ENCODE data around the gene DDX5.

The DDX5 gene

DNA sequence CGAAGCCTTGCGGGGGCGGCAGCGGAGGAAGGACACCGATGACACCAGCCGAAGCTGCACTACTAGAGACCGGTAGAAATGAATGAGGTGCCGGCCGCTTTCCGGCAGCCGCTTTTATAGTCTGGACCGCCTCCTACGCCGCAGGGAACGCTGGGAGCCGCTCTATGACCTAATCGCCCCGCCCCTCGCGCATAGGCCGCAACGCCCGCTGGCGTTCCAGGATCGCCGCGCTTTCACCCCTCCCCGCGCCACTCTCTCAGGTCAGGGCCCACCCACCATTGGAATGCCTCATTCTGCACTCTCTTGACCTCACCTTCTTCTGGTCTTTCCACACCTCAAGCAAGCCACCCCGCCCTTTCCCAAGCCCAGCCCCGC is at the start of gene DDX5:
Gene DDX5 (minus strand): TSS at position 89 of the 375 bp plus-strand sequence. CDS start 170 bp downstream, outside the sequence.
- peak; percentile 80 for DNase-seq (ENCODE audit: low read depth)

DNA sequence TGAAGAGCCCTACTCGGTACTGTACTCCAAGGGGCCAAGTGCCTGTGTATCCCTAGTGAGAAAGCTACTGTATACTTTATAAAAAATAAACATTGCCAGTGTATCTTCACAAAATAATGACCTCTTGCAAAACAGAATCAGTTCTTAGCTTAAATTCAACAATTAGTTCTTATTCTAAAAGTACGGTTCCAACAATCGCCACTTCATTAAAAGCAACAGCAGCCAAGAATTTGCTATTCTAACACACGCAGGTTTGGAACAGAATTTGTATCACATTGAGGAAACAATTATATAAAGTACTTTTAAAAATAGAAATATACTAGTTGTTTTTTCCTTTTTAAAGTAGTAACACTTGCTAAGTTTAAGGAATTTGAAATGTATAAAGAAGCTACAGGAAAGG is 49.2 kb upstream of the DDX5 start:
- DNase-seq (ENCODE audit: low read depth) = no peak

DNA sequence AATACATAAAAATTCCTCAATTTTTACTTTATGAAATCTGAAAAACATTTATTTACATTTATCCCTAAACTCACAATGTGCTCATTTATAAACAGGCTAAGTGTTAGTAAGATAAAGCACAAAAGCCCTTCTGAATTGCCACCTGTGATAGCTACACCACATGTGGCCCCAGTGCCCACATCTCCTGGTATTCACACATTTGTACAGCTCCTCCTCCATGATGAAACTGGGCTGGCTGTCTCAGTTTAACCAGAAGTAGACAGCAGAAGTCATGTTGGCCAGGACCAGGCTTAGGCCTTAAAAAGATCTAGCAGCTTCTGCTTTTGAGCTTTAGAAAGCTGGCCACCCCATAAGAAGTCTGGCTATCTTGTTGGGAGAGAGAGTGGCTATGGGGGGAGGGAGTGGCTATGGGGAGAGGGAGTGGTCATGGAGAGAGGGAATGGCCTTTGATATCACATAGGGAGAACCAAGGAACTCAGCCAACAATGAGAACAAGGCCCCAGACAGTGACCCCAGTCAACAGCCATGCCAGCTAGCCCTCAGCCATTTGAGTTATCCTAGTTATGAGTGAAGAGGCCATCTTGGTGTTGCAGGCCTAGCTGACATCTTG is 48.0 kb upstream of the DDX5 start:
- DNase-seq (ENCODE audit: low read depth) = no peak

DNA sequence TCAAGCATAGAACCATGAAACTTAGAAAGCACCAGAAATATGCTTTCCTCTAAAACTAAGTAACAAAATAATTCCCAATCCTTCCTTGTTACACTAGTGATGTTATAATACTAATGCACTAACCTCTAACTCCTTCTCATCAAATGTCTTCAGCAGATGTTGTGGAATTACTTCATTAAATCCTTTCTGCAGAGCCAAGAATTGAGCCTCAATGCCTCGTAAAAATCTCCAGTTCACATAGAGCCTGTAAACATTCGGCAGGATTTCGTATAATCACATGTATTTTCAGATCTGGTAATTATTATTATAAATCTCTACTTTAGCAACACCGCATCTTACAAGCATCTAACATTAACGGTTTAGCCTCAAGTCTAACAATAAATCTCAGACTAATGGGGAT is 45.4 kb upstream of the DDX5 start:
- DNase-seq (ENCODE audit: low read depth) = no peak

DNA sequence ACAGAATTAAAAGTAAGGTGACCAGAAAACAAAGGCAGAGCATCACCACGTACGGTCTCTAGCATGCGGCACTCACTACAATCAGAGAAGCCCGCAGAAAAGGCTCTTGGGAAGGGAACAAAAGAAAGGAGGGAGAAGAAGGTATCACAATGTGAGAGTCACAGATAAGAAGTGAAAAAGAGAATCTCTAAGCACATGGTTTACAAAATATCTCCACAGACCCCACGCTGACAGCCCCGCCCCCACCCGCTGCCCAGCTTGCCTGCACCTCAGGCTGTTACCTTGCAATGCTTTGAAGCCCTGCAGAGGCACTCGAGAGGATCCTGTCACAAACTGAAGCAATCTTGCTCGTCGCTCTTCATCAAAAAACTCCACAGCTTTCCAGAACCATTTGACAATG is 41.2 kb upstream of the DDX5 start:
- DNase-seq (ENCODE audit: low read depth) = no peak

DNA sequence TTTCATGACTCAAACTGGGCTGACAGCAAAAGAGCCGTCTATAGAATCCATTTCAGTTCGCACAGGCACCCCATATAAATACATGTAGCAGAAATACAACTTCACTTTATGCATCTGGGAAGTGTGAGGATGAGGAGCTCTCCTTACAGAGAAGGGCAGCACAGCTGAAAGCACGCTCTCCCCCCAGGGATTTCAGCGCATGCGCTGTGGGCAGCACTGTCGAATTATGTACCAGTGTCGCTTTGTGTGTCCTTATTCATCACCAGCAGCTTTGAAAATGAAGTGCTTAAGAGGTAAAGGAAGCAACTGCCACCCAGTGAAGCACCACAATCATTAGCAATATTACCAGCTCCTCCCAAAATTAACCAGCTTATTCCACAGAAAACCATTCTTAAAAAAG is 40.6 kb upstream of the DDX5 start:
- no peak for DNase-seq (ENCODE audit: low read depth)

DNA sequence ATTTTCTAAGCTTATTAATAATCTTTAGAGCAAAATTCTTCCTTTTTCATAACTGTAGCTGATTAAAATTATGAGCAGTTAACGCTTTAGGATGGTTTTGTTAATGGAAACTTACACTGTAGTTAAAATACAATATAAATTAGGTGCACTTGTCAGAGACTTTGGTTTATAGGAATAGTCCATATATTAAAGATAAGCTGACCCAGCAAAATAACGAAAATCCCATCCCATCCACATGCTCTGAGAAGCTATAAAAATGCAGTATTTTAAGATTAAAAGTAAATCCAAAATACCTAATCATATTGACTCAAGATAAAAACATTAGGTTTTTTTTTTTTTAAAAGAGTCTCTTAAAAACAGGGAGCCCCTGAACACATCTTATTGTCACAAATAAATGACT is 38.7 kb upstream of the DDX5 start:
- DNase-seq (ENCODE audit: low read depth) = no peak

DNA sequence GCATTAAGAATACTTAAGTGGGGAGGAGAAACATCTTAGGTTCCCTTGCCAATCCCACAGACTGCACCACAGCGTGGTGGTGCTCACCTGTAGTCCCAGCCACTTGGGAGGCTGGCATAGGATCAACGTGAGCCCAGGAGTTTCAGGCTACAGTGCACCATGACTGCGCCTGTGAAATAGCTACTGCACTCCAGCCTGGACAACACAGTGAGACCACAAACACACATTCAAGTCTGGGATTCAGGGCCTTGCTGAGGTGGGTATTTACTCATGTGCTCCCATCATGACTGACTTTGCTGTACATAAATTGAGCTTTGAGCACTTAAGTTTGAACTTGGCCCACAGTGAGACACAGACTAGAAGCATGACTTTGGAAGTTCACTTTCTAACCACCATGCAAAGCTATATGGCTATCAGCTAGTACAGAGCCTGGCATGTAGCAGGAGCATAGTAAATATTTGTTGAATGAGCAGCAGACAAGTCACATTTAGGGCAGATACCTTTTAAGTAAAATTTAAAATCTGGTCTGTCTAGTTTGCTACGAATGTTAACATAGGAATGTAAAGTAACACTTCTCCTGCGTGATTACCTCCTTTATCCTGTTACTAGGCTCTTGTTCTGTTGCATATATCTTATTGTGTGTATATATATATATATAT is 34.2 kb upstream of the DDX5 start:
- no peak for DNase-seq (ENCODE audit: low read depth)

DNA sequence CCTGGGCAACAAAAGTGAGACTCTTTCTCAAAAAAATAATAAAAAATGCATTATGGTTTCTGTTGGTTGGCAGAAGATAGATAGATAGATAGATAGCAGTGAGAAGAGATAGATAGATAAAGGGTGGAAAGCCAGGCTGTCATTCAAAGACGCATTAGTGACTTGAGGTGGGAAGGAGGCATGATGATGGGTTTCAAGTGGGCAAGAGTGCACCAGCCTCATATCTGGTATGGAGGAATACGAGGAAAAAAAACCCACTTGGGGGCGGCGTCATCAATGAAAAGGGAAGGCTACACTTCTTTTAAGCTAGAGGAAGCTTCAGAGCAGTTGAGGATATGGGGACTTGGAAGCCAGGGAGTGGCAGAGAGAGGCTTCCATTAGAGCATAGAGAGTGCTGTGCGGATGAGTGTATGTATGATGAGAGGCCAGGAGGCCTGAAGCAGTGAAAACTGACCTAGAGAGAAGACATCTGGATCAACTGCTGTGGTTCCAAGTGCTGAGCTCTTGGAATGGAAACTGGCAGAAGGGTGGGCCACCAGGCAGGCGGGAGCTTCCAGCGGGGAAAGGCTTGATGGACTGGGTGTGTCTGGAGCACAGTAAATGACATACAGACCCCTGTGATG is 32.5 kb upstream of the DDX5 start:
- no peak for DNase-seq (ENCODE audit: low read depth)

DNA sequence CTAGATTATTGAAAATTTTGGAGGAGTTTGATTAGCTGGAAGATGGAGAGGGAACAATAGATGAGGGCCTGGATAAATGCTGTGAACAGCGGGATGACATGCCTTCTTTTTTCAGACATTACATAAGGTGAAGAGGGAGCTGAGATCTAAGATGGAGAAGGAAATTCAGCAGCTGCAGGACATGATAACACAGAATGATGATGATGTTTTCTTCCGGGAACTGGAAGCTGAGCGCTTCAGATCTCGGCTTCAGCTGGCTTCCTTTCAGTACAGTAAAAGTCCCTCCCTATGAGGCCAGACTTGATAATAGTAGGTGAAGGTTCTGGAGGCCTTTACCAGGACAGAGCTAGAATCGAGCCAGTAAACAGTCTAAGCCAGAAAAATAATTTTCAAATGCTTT is 31.4 kb upstream of the DDX5 start:
- no peak for DNase-seq (ENCODE audit: low read depth)

DNA sequence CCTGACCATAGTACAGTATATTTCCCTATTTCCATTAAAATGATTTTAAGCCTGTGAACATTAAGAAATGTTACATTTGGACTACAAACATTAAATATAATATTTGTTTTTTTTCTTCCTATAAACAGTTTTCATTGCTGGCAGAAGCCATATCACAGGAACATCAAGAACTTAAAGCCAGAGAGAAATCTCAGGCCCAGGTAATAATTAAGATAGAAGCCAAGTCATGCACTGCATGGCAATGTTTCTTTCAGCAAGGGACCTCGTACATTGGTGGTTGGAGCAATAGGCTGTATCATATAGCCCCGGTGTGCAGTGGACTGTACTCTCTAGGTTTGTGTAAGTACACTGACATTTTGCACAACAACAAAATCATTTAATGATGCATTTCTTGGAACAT is 30.8 kb upstream of the DDX5 start:
- no peak for DNase-seq (ENCODE audit: low read depth)

DNA sequence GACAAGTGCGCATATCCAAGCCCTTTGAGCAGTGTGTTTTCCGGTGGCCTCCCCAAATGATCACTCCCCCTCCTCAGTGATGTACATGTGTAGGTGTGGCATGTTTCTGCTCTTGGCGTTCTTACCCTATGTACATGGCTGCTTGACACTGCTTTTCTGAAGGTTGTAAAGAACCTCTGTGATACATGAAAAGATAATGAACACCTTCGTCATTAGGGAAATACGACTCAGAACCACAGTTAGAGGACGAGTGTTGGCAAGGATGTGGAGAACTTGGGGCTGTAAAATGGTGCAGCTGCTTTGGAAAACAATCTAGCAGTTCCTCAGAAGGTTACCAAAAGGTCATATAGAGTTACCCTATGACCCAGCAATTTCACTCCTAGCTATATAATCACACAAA is 29.3 kb upstream of the DDX5 start:
- DNase-seq (ENCODE audit: low read depth) = no peak

DNA sequence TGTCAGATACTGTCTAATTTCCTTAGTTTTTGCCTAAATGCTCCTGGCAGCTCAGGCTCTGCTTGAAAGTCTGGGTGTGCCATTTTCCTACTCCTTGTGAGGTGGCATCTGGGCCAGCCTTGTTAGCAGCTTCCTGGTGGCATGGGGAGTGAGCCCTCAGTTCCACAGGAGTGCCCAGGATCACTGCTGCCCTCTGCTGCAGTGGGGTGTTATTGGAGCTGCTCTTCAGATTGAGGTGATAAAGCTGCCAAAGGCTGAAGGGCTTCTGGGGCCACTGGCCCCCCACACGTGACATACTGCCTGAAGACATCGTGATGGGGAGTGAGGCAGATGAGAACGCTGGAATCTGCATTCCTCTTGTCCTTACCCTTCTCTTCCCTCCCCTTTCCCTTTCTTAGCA is 28.1 kb upstream of the DDX5 start:
- DNase-seq (ENCODE audit: low read depth) = no peak

DNA sequence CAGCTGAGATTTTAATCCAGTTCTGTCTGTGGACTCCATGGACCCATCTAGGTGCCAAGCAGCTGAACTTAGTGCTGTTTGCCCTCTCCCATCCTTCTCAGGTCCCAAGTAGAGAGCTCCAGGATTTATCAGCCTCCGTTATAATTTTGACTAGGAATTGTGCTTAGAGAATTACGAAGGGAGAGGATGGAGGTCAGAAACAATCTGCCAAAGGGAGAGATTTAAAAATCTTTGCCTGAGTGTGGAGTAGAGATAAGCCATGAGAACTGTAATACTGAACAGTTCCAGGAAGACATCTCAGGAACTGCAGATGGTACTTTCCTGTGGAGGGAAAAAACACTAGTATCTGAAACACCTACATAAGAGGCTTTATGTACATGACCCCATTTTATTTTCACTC is 27.7 kb upstream of the DDX5 start:
- DNase-seq (ENCODE audit: low read depth) = no peak

DNA sequence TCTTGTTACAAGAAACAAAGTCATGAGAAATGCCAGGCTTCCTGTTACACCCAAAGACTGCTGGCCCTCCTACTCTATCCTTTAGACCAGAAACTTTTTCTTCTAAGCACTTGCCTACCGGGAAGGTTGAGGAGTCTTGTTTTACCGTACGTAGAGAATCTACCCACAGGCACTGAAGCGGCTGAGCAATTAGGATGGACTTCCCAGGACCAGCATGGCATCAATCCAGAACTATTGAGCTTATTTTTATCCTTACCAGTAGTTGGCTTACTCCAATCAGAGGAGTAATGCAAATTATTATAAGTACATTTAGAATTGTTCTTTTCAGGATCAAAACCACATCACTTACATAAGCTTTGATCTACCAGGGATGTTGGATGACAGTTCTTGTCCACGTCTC is 26.3 kb upstream of the DDX5 start:
- DNase-seq (ENCODE audit: low read depth) = no peak

DNA sequence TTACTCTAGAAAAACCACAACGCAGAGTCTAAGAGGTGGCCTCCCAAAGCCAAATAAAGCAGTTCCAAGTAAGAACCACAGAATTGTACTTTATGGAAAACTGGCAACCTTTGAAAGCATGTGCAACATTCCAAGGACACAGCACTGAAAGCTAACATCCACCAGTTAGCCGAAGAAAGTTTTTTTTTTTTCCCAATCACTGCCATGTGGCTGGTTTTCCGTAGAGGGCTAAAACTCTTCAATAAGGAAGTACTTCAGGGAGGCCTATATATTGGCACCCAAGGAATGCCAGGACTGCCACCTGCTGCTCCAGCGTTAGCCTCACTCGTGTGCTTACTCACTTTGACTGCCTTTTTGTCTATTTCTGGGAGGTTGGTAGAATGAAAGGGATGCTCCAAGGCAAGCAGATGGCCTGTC is 25.9 kb upstream of the DDX5 start:
- no peak for DNase-seq (ENCODE audit: low read depth)

DNA sequence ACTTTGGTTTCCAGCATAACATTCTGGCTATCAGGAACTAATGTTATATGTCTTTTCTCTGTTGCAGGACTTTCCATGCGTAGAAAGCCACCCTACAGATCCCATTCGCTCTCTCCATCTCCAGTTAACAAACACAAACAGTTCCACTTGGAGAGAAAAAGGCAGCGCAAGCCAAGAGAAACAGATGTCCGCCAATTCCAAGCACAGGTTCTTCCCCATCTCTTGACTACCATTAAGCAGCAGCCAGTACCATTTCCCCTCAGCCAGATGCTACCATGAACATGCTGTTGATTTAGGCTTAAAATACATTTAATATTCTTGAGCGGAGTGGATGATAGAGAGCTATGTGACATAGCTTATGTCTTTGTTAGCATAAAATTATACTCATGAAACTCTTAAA is 23.1 kb upstream of the DDX5 start:
- DNase-seq (ENCODE audit: low read depth) = no peak

DNA sequence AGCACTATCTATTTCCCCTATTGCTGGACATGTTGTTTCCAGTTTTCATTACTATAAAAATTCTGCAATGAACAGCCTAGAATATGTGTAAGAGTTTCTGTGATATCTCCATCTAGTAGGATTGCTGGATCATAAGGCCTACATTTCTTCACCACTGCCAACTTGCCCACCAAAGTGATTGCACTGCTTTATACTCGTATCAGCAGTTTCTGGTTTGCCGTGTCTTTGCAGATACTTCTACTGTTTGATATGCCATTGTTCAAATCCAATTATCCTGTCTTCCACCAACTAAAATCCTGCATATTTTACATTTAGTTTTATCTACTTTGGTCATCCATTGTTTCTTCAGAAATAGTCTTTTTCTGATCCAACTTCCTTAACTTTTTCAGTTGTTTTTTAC is 21.8 kb upstream of the DDX5 start:
- no peak for DNase-seq (ENCODE audit: low read depth)

DNA sequence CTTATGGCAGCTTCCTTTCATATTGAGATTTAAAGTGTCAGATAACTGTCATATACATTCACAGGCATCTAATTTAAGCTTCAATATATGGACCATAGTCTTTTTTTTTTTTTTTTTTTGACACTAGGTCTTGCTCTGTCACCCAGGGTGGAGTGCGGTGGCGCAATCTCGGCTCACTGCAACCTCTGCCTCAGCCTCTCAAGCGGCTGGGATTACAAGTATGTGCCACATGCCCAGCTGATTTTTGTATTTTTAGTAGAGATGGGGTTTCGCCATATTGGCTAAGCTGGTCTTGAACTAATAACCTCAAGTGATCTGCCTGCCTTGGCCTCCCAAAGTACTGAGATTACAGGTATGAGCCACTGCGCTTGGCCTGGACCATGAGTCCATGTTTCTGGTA is 14.3 kb upstream of the DDX5 start:
- no peak for DNase-seq (ENCODE audit: low read depth)

DNA sequence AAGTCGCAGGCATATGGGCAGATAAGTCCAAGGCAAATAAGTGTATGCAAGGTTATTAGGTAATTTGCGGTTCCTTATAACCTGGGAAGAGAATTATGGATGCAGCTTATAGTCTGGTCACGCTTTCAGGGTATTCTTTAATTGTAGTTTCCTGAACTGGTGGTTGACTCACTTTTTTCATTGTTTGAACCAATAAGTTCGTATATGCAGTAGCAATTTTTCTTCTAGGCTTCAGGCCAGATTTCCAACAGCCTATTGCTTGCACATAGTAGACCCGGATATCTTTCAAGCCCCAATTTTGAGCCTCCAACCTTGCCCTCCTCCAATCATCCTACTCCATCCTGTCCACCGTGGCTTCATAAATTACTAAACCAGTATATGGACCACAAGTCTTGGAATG is 13.5 kb upstream of the DDX5 start:
- DNase-seq (ENCODE audit: low read depth) = no peak

DNA sequence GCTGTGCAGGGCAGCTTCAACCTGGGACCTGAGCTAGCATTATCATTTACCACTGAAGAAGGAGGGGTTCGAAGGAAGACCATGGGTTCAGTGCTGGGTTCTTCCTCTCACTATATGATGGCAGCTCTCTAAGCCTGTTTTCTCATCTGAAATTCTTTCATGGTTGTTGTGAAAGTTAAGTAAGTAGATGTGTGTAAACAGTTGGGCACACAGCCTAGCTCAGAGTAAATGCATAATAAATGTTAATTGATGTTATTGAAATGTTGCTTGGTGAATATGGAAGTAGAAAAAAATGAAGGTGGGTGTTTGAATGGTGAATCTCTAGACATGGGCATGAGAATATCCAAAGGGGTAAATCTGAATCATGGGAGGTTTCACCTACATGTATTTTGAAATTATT is 9.7 kb upstream of the DDX5 start:
- no peak for DNase-seq (ENCODE audit: low read depth)

DNA sequence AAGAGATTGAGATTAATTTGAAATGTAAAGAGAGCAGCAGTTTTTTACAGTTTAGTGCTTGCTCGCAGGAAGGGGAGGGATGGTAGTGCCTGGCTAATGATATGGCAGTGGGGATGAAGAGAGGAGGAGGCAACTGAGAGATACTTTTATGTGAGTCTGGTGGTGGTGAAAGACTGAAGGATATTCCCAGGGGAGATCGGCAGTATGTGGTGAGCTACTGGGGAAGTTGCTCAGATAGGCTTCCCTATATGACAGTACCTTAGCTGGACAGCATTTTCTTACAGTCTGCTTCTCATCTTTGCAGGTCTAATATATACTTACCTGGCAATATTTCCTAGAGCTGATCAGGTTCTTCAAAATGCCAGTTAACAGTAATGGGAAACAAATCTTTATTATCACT is 9.3 kb upstream of the DDX5 start:
- no peak for DNase-seq (ENCODE audit: low read depth)

DNA sequence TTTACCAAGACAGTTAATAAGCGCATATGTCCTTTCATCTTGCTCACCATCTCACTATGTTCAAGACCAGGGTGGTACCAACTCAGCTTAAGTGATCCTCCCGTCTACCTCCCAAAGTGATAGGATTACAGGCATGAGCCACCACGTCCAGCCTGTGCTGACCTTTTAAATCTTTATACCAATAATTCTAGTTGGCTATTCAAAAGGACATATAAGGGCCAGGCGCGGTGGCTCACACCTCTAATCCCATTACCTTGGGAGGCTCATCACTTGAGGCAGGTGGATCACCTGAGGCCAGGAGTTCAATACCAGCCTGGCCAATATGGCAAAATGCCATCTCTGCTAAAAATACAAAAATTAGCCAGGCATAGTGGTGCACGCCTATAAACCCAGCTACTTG is 3.1 kb upstream of the DDX5 start:
- DNase-seq (ENCODE audit: low read depth) = no peak

DNA sequence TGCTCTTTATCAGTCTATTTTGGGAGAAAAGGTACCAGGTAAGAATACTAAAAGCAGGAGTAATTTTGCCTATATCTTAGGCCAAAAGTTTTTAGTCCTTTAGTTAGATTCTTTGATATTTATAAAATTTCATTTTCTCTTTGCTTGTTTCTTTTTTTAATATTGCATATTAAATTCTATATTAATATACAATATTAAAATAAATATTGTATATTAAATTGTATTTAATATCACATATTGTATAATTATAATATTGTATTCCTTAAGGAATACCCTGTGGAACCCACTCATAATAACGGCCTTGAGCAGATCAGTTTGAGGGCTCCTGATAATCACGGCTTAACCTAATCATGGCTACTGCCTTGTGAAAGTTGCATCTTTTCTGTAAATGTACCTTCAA is 2.6 kb upstream of the DDX5 start:
- no peak for DNase-seq (ENCODE audit: low read depth)
